ENCODE measurements around the gene ERVFRD-1.
A peak's percentile ranks its signal among the peaks of the same experiment; 100 is the strongest.

Gene ERVFRD-1

GRCh38 chr6:11098004-11098403 is 13.5 kb downstream of the ERVFRD-1 start:
- no peaks in the 10 kb centered on the region for H3K27me3 ChIP-seq (replicated peaks; ENCODE audit: control insufficient read depth, insufficient read depth, low read length)
- H3K4me3 ChIP-seq (replicated peaks; ENCODE audit: low read depth, low read length) = no peak overlapping the region
- TF ChIP-seq CTCF (IDR thresholded peaks at IDR 0.05; ENCODE audit: insufficient read depth, low read length, poor library complexity, severe bottlenecking) = no peak
- H3K36me3 ChIP-seq (ENCODE audit: control insufficient read depth, insufficient read depth, low read length) = no peaks in the 10 kb centered on the region; the same call in 1 of the 2 replicates
- DNase-seq (ENCODE audit: extremely low read depth, insufficient read length) = no peak

- no peak for TF ChIP-seq CTCF (IDR thresholded peaks at IDR 0.05; ENCODE audit: insufficient read depth, low read length, poor library complexity, severe bottlenecking)
- Histone ChIP-seq H3K27me3 (replicated peaks; ENCODE audit: control insufficient read depth, insufficient read depth, low read length) (no peaks in the 10 kb centered on the region), H3K36me3 (ENCODE audit: control insufficient read depth, insufficient read depth, low read length) (no peaks in the 10 kb centered on the region; the same call in 1 of the 2 replicates), H3K4me3 (replicated peaks; ENCODE audit: low read depth, low read length) (no peak overlapping the region)
- DNase-seq (ENCODE audit: extremely low read depth, insufficient read length) = no peak
Measured at GRCh38 chr6:11097476-11097875, 14.0 kb downstream of the ERVFRD-1 start.

GRCh38 chr6:11096109-11096508 is 15.4 kb downstream of the ERVFRD-1 start:
- H3K4me3 ChIP-seq (replicated peaks; ENCODE audit: low read depth, low read length) = no peak overlapping the region
- DNase-seq (ENCODE audit: extremely low read depth, insufficient read length) = no peak
- H3K27me3 ChIP-seq (replicated peaks; ENCODE audit: control insufficient read depth, insufficient read depth, low read length) = no peaks in the 10 kb centered on the region
- no peak for TF ChIP-seq CTCF (IDR thresholded peaks at IDR 0.05; ENCODE audit: insufficient read depth, low read length, poor library complexity, severe bottlenecking)
- no peaks in the 10 kb centered on the region; the same call in 1 of the 2 replicates for H3K36me3 ChIP-seq (ENCODE audit: control insufficient read depth, insufficient read depth, low read length)

GRCh38 chr6:11094941-11095340 is 16.6 kb downstream of the ERVFRD-1 start:
- H3K4me3 ChIP-seq (replicated peaks; ENCODE audit: low read depth, low read length) = peak overlapping the region; percentile 94
- no peaks in the 10 kb centered on the region for H3K27me3 ChIP-seq (replicated peaks; ENCODE audit: control insufficient read depth, insufficient read depth, low read length)
- no peak for TF ChIP-seq CTCF (IDR thresholded peaks at IDR 0.05; ENCODE audit: insufficient read depth, low read length, poor library complexity, severe bottlenecking)
- no peaks in the 10 kb centered on the region for H3K36me3 ChIP-seq (ENCODE audit: control insufficient read depth, insufficient read depth, low read length)
- DNase-seq (ENCODE audit: extremely low read depth, insufficient read length) = no peak

- TF ChIP-seq CTCF (IDR thresholded peaks at IDR 0.05; ENCODE audit: insufficient read depth, low read length, poor library complexity, severe bottlenecking) = no peak
- DNase-seq (ENCODE audit: extremely low read depth, insufficient read length) = no peak
- Histone ChIP-seq H3K27me3 (replicated peaks; ENCODE audit: control insufficient read depth, insufficient read depth, low read length) (no peaks in the 10 kb centered on the region), H3K4me3 (replicated peaks; ENCODE audit: low read depth, low read length) (peak overlapping the region; percentile 94), H3K36me3 (ENCODE audit: control insufficient read depth, insufficient read depth, low read length) (no peaks in the 10 kb centered on the region)
Measured at GRCh38 chr6:11094411-11094851, 17.1 kb downstream of the ERVFRD-1 start.

Data from GM06990 (cell line).